IMR-90 (cell line): ENCODE results near the gene WAC. TPM values are rescaled to one million over a fixed set of nuclear protein-coding genes. Genes with fewer than 3 reads are reported as not detected.

Experiments
- ATAC-seq: fragments of 200-7000 bp; cut with Tn5 transposase; 2 replicates; pipeline ENCODE4 v1.9.1; 2020; ENCODE audit warnings: low read depth, mild to moderate bottlenecking, moderate library complexity
- Bru-seq: library from RNA; stranded (reverse); fragments of 400-500 nt; gene quantifications from one replicate; lab custom pipeline; 2021; lab: Mats Ljungman, UMichigan
- BruChase-seq, 2 experiments: library from RNA; stranded (reverse); fragments of 400-500 nt; gene quantifications; one replicate each; lab custom pipeline; 2021; lab: Mats Ljungman, UMichigan
- BruUV-seq: library from RNA; stranded (reverse); fragments of 400-500 nt; replicated peaks from 2 replicates; lab custom pipeline; 2021; lab: Mats Ljungman, UMichigan
- CTCF ChIA-PET: fragments of 300-600 bp; formaldehyde crosslinking; extraction: SDS; loops from one replicate; lab custom pipeline; 2021; ENCODE audit warnings: antibody characterized with exemption; lab: Yijun Ruan, JAX
- POLR2A ChIA-PET: fragments of 300-600 bp; sonication (Branson Sonifier 250); formaldehyde crosslinking; loops from one replicate; lab custom pipeline; 2022; ENCODE audit warnings: antibody characterized with exemption; ENCODE audit not compliant: unreplicated experiment; lab: Charles Lee
- DNase-seq: peaks from one replicate; pipeline ENCODE4 v3.0.0; 2013
- H2AFZ ChIP-seq: replicated peaks from 2 replicates; pipeline ENCODE3; 2013; ENCODE audit warnings: low read length, mild to moderate bottlenecking; ENCODE audit not compliant: poor library complexity
- H2AK5ac ChIP-seq: 2 replicates; pipeline ENCODE4 v1.6.1; 2013; ENCODE audit warnings: low read depth, low read length, inconsistent platforms
- H2AK9ac ChIP-seq: replicated peaks from 2 replicates; pipeline ENCODE3; 2013; ENCODE audit warnings: mild to moderate bottlenecking, low read depth, low read length, moderate library complexity; ENCODE audit not compliant: poor library complexity
- H2BK120ac ChIP-seq: 2 replicates; pipeline ENCODE4 v1.6.1; 2013; ENCODE audit warnings: low read depth, low read length, inconsistent platforms
- H2BK15ac ChIP-seq: 3 replicates; pipeline ENCODE4 v1.6.1; 2013; ENCODE audit warnings: low read depth, low read length, inconsistent platforms
- H2BK20ac ChIP-seq: 2 replicates; pipeline ENCODE4 v1.6.1; 2013; ENCODE audit warnings: low read depth, mild to moderate bottlenecking, inconsistent platforms, low read length, moderate library complexity
- H2BK5ac ChIP-seq: 2 replicates; pipeline ENCODE4 v1.6.1; 2013; ENCODE audit warnings: mild to moderate bottlenecking, low read depth, low read length, inconsistent platforms; ENCODE audit not compliant: poor library complexity, severe bottlenecking
- H3K14ac ChIP-seq: replicated peaks from 2 replicates; pipeline ENCODE4 v1.6.1; 2013; ENCODE audit warnings: low read depth, low read length, inconsistent platforms
- H3K18ac ChIP-seq: 2 replicates; pipeline ENCODE4 v1.6.1; 2013; ENCODE audit warnings: low read depth, low read length, control low read depth
- H3K23ac ChIP-seq: 2 replicates; pipeline ENCODE4 v1.6.1; 2013; ENCODE audit warnings: low read depth, low read length, inconsistent platforms
- H3K27ac ChIP-seq: 2 replicates; pipeline ENCODE4 v1.5.1; 2013; ENCODE audit warnings: mild to moderate bottlenecking, control low read depth, low read length; ENCODE audit not compliant: insufficient read depth
- H3K27me3 ChIP-seq: 2 replicates; pipeline ENCODE4 v1.6.1; 2013; ENCODE audit warnings: low read length; ENCODE audit not compliant: control insufficient read depth, insufficient read depth
- H3K36me3 ChIP-seq: 2 replicates; pipeline ENCODE4 v1.6.1; 2013; ENCODE audit warnings: low read length, mixed read lengths; ENCODE audit not compliant: control insufficient read depth, insufficient read depth
- H3K4ac ChIP-seq: 2 replicates; pipeline ENCODE4 v1.6.1; 2013; ENCODE audit warnings: low read depth, low read length, inconsistent platforms
- H3K4me1 ChIP-seq: 2 replicates; pipeline ENCODE4 v1.6.1; 2013; ENCODE audit warnings: low read length, mixed read lengths; ENCODE audit not compliant: control insufficient read depth, insufficient read depth
- H3K4me2 ChIP-seq: 2 replicates; pipeline ENCODE4 v1.6.1; 2013; ENCODE audit warnings: low read depth, mild to moderate bottlenecking, control low read depth, low read length, moderate library complexity
- H3K4me3 ChIP-seq: 2 replicates; pipeline ENCODE4 v1.5.1; 2013; ENCODE audit warnings: low read depth, mild to moderate bottlenecking, control low read depth, low read length, moderate library complexity; ENCODE audit not compliant: insufficient read depth
- H3K56ac ChIP-seq: 2 replicates; pipeline ENCODE4 v1.6.1; 2013; ENCODE audit warnings: low read length, inconsistent platforms; ENCODE audit not compliant: insufficient read depth; ENCODE audit errors: extremely low read depth
- H3K79me1 ChIP-seq, 2 experiments: 2 replicates each; pipeline ENCODE4 v1.6.1; 2013; ENCODE audit warnings: low read length in 2 of 2, inconsistent platforms in 1 of 2, low read depth in 1 of 2
- H3K9ac ChIP-seq: 2 replicates; pipeline ENCODE4 v1.6.1; 2013; ENCODE audit warnings: low read depth, low read length, control low read depth
- H3K9me1 ChIP-seq: 2 replicates; pipeline ENCODE4 v1.6.1; 2013; ENCODE audit warnings: low read length, inconsistent platforms; ENCODE audit not compliant: insufficient read depth
- H3K9me3 ChIP-seq: 2 replicates; pipeline ENCODE4 v1.6.1; 2013; ENCODE audit warnings: low read length; ENCODE audit not compliant: control insufficient read depth, insufficient read depth
- H4K20me1 ChIP-seq: 2 replicates; pipeline ENCODE4 v1.6.1; 2013; ENCODE audit warnings: low read length, inconsistent platforms; ENCODE audit not compliant: insufficient read depth
- H4K5ac ChIP-seq: 2 replicates; pipeline ENCODE4 v1.6.1; 2013; ENCODE audit warnings: mild to moderate bottlenecking, low read depth, low read length, control low read depth
- H4K8ac ChIP-seq, 2 experiments: 2 replicates each; pipeline ENCODE4 v1.6.1; 2013; ENCODE audit warnings: low read depth in 2 of 2, low read length in 2 of 2, control low read depth in 1 of 2, inconsistent platforms in 1 of 2
- H4K91ac ChIP-seq: 2 replicates; pipeline ENCODE4 v1.6.1; 2013; ENCODE audit warnings: low read depth, low read length, inconsistent platforms; ENCODE audit not compliant: insufficient read depth
- BHLHE40 ChIP-seq: fragments of 150-350 bp; IDR thresholded peaks from 2 replicates; pipeline ENCODE4 v1.6.1; 2016; ENCODE audit warnings: mild to moderate bottlenecking, low read depth, low read length
- CHD1 ChIP-seq: IDR thresholded peaks from 2 replicates; pipeline ENCODE4 v1.6.1; 2012; ENCODE audit warnings: low read depth, low read length, improper control_type of control experiment
- CTCF ChIP-seq: conservative IDR thresholded peaks from 2 replicates; pipeline ENCODE4 v1.5.1; 2012; ENCODE audit warnings: mild to moderate bottlenecking, low read depth, low read length, improper control_type of control experiment
- FOS ChIP-seq: fragments of 150-350 bp; IDR thresholded peaks from 2 replicates; pipeline ENCODE4 v1.6.1; 2016; ENCODE audit warnings: low read depth, low read length
- MAFK ChIP-seq: IDR thresholded peaks from 2 replicates; pipeline ENCODE4 v1.6.1; 2012; ENCODE audit warnings: low read depth, low read length, improper control_type of control experiment
- MXI1 ChIP-seq: IDR thresholded peaks from 2 replicates; pipeline ENCODE4 v1.6.1; 2012; ENCODE audit warnings: low read depth, mild to moderate bottlenecking, low read length, moderate library complexity, borderline replicate concordance
- NFE2L2 ChIP-seq: fragments of 150-350 bp; IDR thresholded peaks from 2 replicates; pipeline ENCODE4 v1.6.1; 2016; ENCODE audit warnings: low read depth, mild to moderate bottlenecking, low read length
- POLR2A ChIP-seq: IDR thresholded peaks from 2 replicates; pipeline ENCODE4 v1.6.1; 2012; ENCODE audit warnings: mild to moderate bottlenecking, low read depth, low read length
- RAD21 ChIP-seq: IDR thresholded peaks from 2 replicates; pipeline ENCODE4 v1.6.1; 2012; ENCODE audit warnings: low read length, improper control_type of control experiment
- RCOR1 ChIP-seq: IDR thresholded peaks from 2 replicates; pipeline ENCODE4 v1.6.1; 2012; ENCODE audit warnings: mild to moderate bottlenecking, low read length, improper control_type of control experiment; ENCODE audit not compliant: insufficient replicate concordance
- RFX5 ChIP-seq: IDR thresholded peaks from 2 replicates; pipeline ENCODE4 v1.8.0; 2012; ENCODE audit warnings: low read depth, mild to moderate bottlenecking, low read length, moderate library complexity
- SMC3 ChIP-seq: fragments of 150-350 bp; IDR thresholded peaks from 2 replicates; pipeline ENCODE4 v1.6.1; 2016; ENCODE audit warnings: low read depth, mild to moderate bottlenecking, antibody characterized with exemption, low read length, moderate library complexity
- USF2 ChIP-seq: fragments of 150-350 bp; IDR thresholded peaks from 2 replicates; pipeline ENCODE4 v1.6.1; 2017; ENCODE audit warnings: mild to moderate bottlenecking, antibody characterized with exemption, low read length, low read depth
- WGBS, 2 experiments: methylation state at CpG; one replicate each; pipeline versions ENCODE4 v1.1.5 to v1.1.7; 2013; ENCODE audit warnings: missing lambda C conversion rate in 2 of 2; ENCODE audit not compliant: insufficient read length in 1 of 2; ENCODE audit errors: extremely low coverage in 2 of 2; 5-methylcytosine and 5-hydroxymethylcytosine counted together
- dilution Hi-C: fragments of 300-500 bp; cut with HindIII; formaldehyde crosslinking; loops from one replicate; pipeline ENCODE4 v1.14.3; 2018; ENCODE audit warnings: low sequenced_read_pairs; ENCODE audit not compliant: unreplicated experiment
- in situ Hi-C: fragments of 300-500 bp; cut with MboI; formaldehyde crosslinking; loops from 3 replicates; pipeline ENCODE4 v1.14.3; 2019; ENCODE audit warnings: low sequenced_read_pairs, inconsistent platforms, mixed read lengths
- intact Hi-C: fragments of 100-400 bp; cut with micrococcal nuclease; formaldehyde crosslinking; loops from 2 replicates; pipeline ENCODE4 v1.10.0; 2022
- long read RNA-seq: library from polyadenylated mRNA; unstranded; transcript quantifications from one replicate; pipeline ENCODE4 v2.0.0, GENCODE V29; 2021; ENCODE audit not compliant: unreplicated experiment
- polyA plus RNA-seq, 3 experiments: library from polyadenylated mRNA; depleted of rRNA; stranded (reverse); fragments of >200 nt; gene quantifications; 2 replicates each; pipeline ENCODE4 v1.2.3, GENCODE V29; 2012; ENCODE audit warnings: low replicate concordance in 1 of 3
- total RNA-seq: library from RNA; depleted of rRNA; stranded (reverse); fragments of >200 nt; gene quantifications from 2 replicates; pipeline ENCODE4 v1.2.3, GENCODE V29; 2012; rRNA removed

The WAC gene
- total RNA-seq, result 52.2 and 53.6 TPM in 2 replicates
- 39.6 and 41.0 TPM in 2 replicates for polyA plus RNA-seq (2012; rRNA removed)
- 11.3 and 17.5 TPM in 2 replicates for polyA plus RNA-seq (2012; cell fraction: cytosol; rRNA removed)
- 14.4 and 77.3 TPM in 2 replicates for polyA plus RNA-seq (2012; cell fraction: nucleus; rRNA removed; ENCODE audit: low replicate concordance)
- percentile 98 among the genes with signal in this experiment for Bru-seq, nascent RNA
- BruChase-seq, experiment 1, labeled RNA remaining after a 6-hour chase, result percentile 96 among the genes with signal in this experiment
- BruChase-seq, experiment 2, labeled RNA remaining after a 2-hour chase, result percentile 97 among the genes with signal in this experiment
- long read RNA-seq, full-length matches to known transcripts, result 15 of 50 reads
- long read RNA-seq, partial matches to known transcripts, result 13 of 50 reads
- long read RNA-seq, other reads (novel, unspliced or antisense), result 22 of 50 reads

DNA sequence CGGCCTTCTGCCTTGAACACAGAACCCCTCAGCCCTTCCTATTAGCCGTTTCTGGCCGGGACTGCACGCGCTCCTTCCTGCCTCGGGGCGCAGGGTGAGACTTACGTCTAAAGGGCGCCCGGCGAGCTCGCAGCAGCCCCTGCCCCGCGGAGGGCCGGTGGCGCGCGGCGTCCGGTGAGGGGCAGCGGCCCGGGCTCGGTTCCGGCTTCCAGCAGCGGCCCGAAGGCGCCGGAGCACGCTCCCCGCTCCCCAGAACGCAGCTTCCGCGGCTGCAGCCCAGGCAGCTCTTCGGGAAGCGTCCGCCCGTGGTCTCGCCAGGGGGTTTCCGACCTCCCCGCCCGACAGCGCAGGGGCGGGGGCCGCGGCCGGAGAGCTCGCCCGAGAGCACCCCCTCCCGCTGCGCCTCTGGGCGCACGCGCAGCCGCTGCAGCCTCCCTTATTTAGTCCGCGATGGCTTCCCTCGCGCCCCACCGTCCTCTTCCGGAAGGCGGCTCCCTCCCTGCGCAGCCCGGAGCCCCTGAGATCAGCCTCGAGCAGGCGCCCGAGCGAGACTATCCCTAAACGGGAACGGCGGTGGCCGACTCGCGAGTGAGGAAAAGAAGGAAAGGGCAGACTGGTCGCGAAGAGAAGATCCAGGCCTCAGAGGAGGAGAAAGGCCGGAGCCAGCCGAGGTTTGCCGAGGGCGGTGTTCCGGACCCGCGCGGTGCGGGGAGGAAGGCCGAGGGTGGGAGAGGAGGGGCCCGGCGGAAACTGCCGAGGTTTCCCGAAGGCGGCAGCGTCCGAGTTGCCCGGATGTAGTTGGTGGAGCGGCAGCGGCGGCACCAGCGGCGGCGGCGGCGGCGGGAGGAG, at the start of gene WAC:
Gene WAC (plus strand): TSS at position 782 of the 849 bp plus-strand sequence. CDS start 462 bp downstream, outside the sequence.
- Histone ChIP-seq H4K91ac (peak within 1 kb of the TSS; percentile 100), H2BK120ac (peak within 1 kb of the TSS; percentile 94), H3K9me1 (peaks cover 5% of the 10 kb centered on the region; the same call in 1 of the 2 replicates), H4K20me1 (peaks cover 36% of the 10 kb centered on the region), H3K4me2 (peak within 1 kb of the TSS; percentile 99), H4K8ac (peak within 1 kb of the TSS; percentile 74 to 97), H2AK5ac (peak within 1 kb of the TSS; percentile 71), H3K36me3 (peaks cover 12% of the 10 kb centered on the region), H3K23ac (peak within 1 kb of the TSS; percentile 99), H2BK5ac (peak within 1 kb of the TSS; percentile 99), H3K27me3 (no peaks in the 10 kb centered on the region), H3K56ac (peak within 1 kb of the TSS; percentile 99), H3K18ac (peak within 1 kb of the TSS; percentile 99), H2AFZ (peak within 1 kb of the TSS; percentile 100), H3K79me1 (peaks cover 16 to 49% of the 10 kb centered on the region in 2 experiments), H3K27ac (peak within 1 kb of the TSS; percentile 99), H2BK15ac (peak within 1 kb of the TSS; percentile 69; the same call in 1 of the 3 replicates), H3K14ac (peak within 1 kb of the TSS; percentile 100), H3K9ac (peak within 1 kb of the TSS; percentile 100), H2AK9ac (peak within 1 kb of the TSS; percentile 97), H3K4me1 (no peaks in the 10 kb centered on the region; the same call in 1 of the 2 replicates), H3K4me3 (peak within 1 kb of the TSS; percentile 92), H4K5ac (peak within 1 kb of the TSS; percentile 99), H3K9me3 (no peaks in the 10 kb centered on the region), H3K4ac (peak within 1 kb of the TSS; percentile 99), H2BK20ac (no peak within 1 kb of the TSS)
- ChIA-PET POLR2A (interaction anchor here (0.5 to 1.5 kb wide), 2 partner anchors 13 to 20 kb away, joined by 3 to 6 read pairs; no protein-coding TSS in a partner anchor), CTCF (no interaction called here)
- DNase-seq (peak; percentile 89), ATAC-seq (peak; percentile 89)
- intact Hi-C loops, result no loop called here
- BruUV-seq, result no TSS peak
- WGBS, 2 experiments, result 0% methylated on average over 31 of the region's 102 CpGs; no CpG with 5 or more reads in 1 of the 2 experiments
- dilution Hi-C loops, result no loop called here
- in situ Hi-C loops, result no loop called here
- TF ChIP-seq MXI1 (peak; percentile 2; the same call in 1 of the 2 replicates), POLR2A (peak; percentile 96), CHD1 (no peak), BHLHE40 (no peak), RAD21 (no peak), SMC3 (no peak), FOS (no peak), CTCF (0 out of 2 replicates have a peak, but pooled peaks have one; percentile 13), MAFK (no peak), RFX5 (no peak), RCOR1 (no peak), NFE2L2 (no peak), USF2 (no peak)
